CD8-positive, alpha-beta memory T cell (primary cell): Measurements from ENCODE around the gene SPPL2C. TPM values are rescaled to one million over a fixed set of nuclear protein-coding genes. Genes with fewer than 3 reads are reported as not detected.

Experiments
- polyA plus RNA-seq: library from polyadenylated mRNA; unstranded; fragments of 300-500 nt; fragmentation: Illumina TruSeq; gene quantifications from one replicate; pipeline ENCODE4 v1.2.3, GENCODE V29; 2021
- total RNA-seq, 2 experiments: library from RNA; stranded (reverse); gene quantifications; one replicate each; pipeline ENCODE4 v1.2.3, GENCODE V29; 2021

The SPPL2C gene
- total and polyA plus RNA-seq, 3 experiments from 2014 or later: not detected

Other genes with a start within 250 kb of the SPPL2C start
- gene CRHR1, start 60.6 kb upstream of the SPPL2C start, total RNA-seq: not detected
- not detected for gene CRHR1, start 60.6 kb upstream of the SPPL2C start, polyA plus RNA-seq
- gene MAPT, start 49.7 kb downstream of the SPPL2C start, total RNA-seq: under 1 TPM; 0.42 TPM
- gene MAPT, start 49.7 kb downstream of the SPPL2C start, polyA plus RNA-seq: 0.36 TPM
- not detected for gene STH, start 154.4 kb downstream of the SPPL2C start, total RNA-seq
- not detected for gene STH, start 154.4 kb downstream of the SPPL2C start, polyA plus RNA-seq